Measurements from ENCODE around the gene SMIM22.

Gene SMIM22

GRCh38 chr16:4805231-4805630 is 10.1 kb downstream of the SMIM22 start:
- Histone ChIP-seq H3K9me2 (replicated peaks; ENCODE audit: insufficient read depth, low read length) (no peaks in the 10 kb centered on the region), H3F3A (ENCODE audit: insufficient read depth) (peaks cover 8% of the 10 kb centered on the region), H3K9ac (ENCODE audit: low read length) (no peak overlapping the region), H3K9me3 (ENCODE audit: insufficient read depth, low read length) (no peaks in the 10 kb centered on the region), H4K20me1 (ENCODE audit: low read depth, low read length) (no peaks in the 10 kb centered on the region), H3K4me3 (ENCODE audit: insufficient read depth, low read length, poor library complexity, severe bottlenecking) (no peak overlapping the region), H3K27me3 (ENCODE audit: low read length) (no peaks in the 10 kb centered on the region), H3K79me2 (ENCODE audit: insufficient read depth, low read length) (no peaks in the 10 kb centered on the region), H2AFZ (ENCODE audit: low read depth, low read length, severe bottlenecking) (no peak overlapping the region), H3K36me3 (ENCODE audit: low read length) (peaks cover 4% of the 10 kb centered on the region; the same call in 1 of the 2 replicates), H3K4me2 (ENCODE audit: low read depth, low read length, poor library complexity, severe bottlenecking) (no peak overlapping the region), H3K27ac (ENCODE audit: low read depth, low read length) (no peak overlapping the region)
- TF ChIP-seq CTCF (IDR thresholded peaks at IDR 0.05; ENCODE audit: insufficient read depth, low read length, poor library complexity, severe bottlenecking): no peak
- TF ChIP-seq EZH2phosphoT487 (conservative IDR thresholded peaks at IDR 0.05; ENCODE audit: low read length): no peak

GRCh38 chr16:4806280-4806679 is 11.1 kb downstream of the SMIM22 start:
- Histone ChIP-seq H3K9me3 (ENCODE audit: insufficient read depth, low read length) (no peaks in the 10 kb centered on the region), H3K27ac (ENCODE audit: low read depth, low read length) (no peak overlapping the region), H3K9me2 (replicated peaks; ENCODE audit: insufficient read depth, low read length) (no peaks in the 10 kb centered on the region), H3K36me3 (ENCODE audit: low read length) (peaks cover 7% of the 10 kb centered on the region; the same call in 1 of the 2 replicates), H3K4me2 (ENCODE audit: low read depth, low read length, poor library complexity, severe bottlenecking) (no peak overlapping the region), H3K4me3 (ENCODE audit: insufficient read depth, low read length, poor library complexity, severe bottlenecking) (no peak overlapping the region), H3K27me3 (ENCODE audit: low read length) (no peaks in the 10 kb centered on the region), H3K9ac (ENCODE audit: low read length) (no peak overlapping the region), H4K20me1 (ENCODE audit: low read depth, low read length) (no peaks in the 10 kb centered on the region), H3K79me2 (ENCODE audit: insufficient read depth, low read length) (no peaks in the 10 kb centered on the region), H3F3A (ENCODE audit: insufficient read depth) (peaks cover 8% of the 10 kb centered on the region), H2AFZ (ENCODE audit: low read depth, low read length, severe bottlenecking) (no peak overlapping the region)
- TF ChIP-seq CTCF (IDR thresholded peaks at IDR 0.05; ENCODE audit: insufficient read depth, low read length, poor library complexity, severe bottlenecking): no peak
- TF ChIP-seq EZH2phosphoT487 (conservative IDR thresholded peaks at IDR 0.05; ENCODE audit: low read length): no peak

- Histone ChIP-seq H3K36me3 (ENCODE audit: low read length) (peaks cover 7% of the 10 kb centered on the region; the same call in 1 of the 2 replicates), H3F3A (ENCODE audit: insufficient read depth) (no peaks in the 10 kb centered on the region; the same call in 1 of the 2 replicates), H3K4me3 (ENCODE audit: insufficient read depth, low read length, poor library complexity, severe bottlenecking) (no peak overlapping the region), H3K27me3 (ENCODE audit: low read length) (no peaks in the 10 kb centered on the region), H3K79me2 (ENCODE audit: insufficient read depth, low read length) (no peaks in the 10 kb centered on the region), H2AFZ (ENCODE audit: low read depth, low read length, severe bottlenecking) (no peak overlapping the region), H3K27ac (ENCODE audit: low read depth, low read length) (no peak overlapping the region), H4K20me1 (ENCODE audit: low read depth, low read length) (no peaks in the 10 kb centered on the region), H3K9me2 (replicated peaks; ENCODE audit: insufficient read depth, low read length) (no peaks in the 10 kb centered on the region), H3K4me2 (ENCODE audit: low read depth, low read length, poor library complexity, severe bottlenecking) (no peak overlapping the region), H3K9ac (ENCODE audit: low read length) (no peak overlapping the region), H3K9me3 (ENCODE audit: insufficient read depth, low read length) (no peaks in the 10 kb centered on the region)
- TF ChIP-seq EZH2phosphoT487 (conservative IDR thresholded peaks at IDR 0.05; ENCODE audit: low read length) (no peak), CTCF (IDR thresholded peaks at IDR 0.05; ENCODE audit: insufficient read depth, low read length, poor library complexity, severe bottlenecking) (no peak)
These were observed 16.1 kb downstream of the SMIM22 start for GRCh38 chr16:4811242-4811641.

Measured in SU-DHL-6 (cell line).